Smooth muscle cell (in vitro differentiated cells): ENCODE data around the gene DISC1. TPM values are rescaled to one million over a fixed set of nuclear protein-coding genes. Genes with fewer than 3 reads are reported as not detected.

Experiments used
- DNase-seq: peaks from one replicate; lab custom pipeline; 2025; ENCODE audit not compliant: unreplicated experiment; lab: John Stamatoyannopoulos, UW
- H2AFZ ChIP-seq: fragments of 200-600 bp; sonication (generic); 2 replicates; pipeline ENCODE4 v1.6.0; 2016; ENCODE audit warnings: antibody characterized with exemption, low read depth, mild to moderate bottlenecking
- H3F3A ChIP-seq: fragments of 200-600 bp; sonication (generic); 2 replicates; pipeline ENCODE4 v1.6.0; 2017; ENCODE audit warnings: antibody characterized with exemption, low read depth
- H3K27ac ChIP-seq: fragments of 200-600 bp; sonication (generic); 2 replicates; pipeline ENCODE4 v1.5.1; 2016; ENCODE audit warnings: low read depth, mild to moderate bottlenecking
- H3K27me3 ChIP-seq: fragments of 200-600 bp; sonication (generic); 2 replicates; pipeline ENCODE4 v1.6.1; 2016; ENCODE audit warnings: low read depth, mild to moderate bottlenecking
- H3K36me3 ChIP-seq: fragments of 200-600 bp; sonication (generic); 2 replicates; pipeline ENCODE4 v1.5.1; 2016; ENCODE audit warnings: low read depth
- H3K4me1 ChIP-seq: fragments of 200-600 bp; sonication (generic); 2 replicates; pipeline ENCODE4 v1.5.1; 2016; ENCODE audit warnings: low read depth
- H3K4me2 ChIP-seq: fragments of 200-600 bp; sonication (generic); 2 replicates; pipeline ENCODE4 v1.6.0; 2016; ENCODE audit warnings: mild to moderate bottlenecking
- H3K4me3 ChIP-seq: fragments of 200-600 bp; sonication (generic); 2 replicates; pipeline ENCODE4 v1.5.1; 2016; ENCODE audit warnings: mild to moderate bottlenecking
- H3K79me2 ChIP-seq: fragments of 200-600 bp; sonication (generic); 2 replicates; pipeline ENCODE4 v1.6.0; 2016; ENCODE audit warnings: low read depth, mild to moderate bottlenecking
- H3K9ac ChIP-seq: fragments of 200-600 bp; sonication (generic); 2 replicates; pipeline ENCODE4 v1.6.0; 2016; ENCODE audit warnings: low read depth
- H3K9me3 ChIP-seq: fragments of 200-600 bp; sonication (generic); replicated peaks from 2 replicates; pipeline ENCODE4 v1.5.1; 2016; ENCODE audit warnings: low read depth
- H4K20me1 ChIP-seq: fragments of 200-600 bp; sonication (generic); 2 replicates; pipeline ENCODE4 v1.6.0; 2016; ENCODE audit warnings: low read depth
- CTCF ChIP-seq: fragments of 200-600 bp; sonication (generic); IDR thresholded peaks from 2 replicates; pipeline ENCODE4 v1.5.1; 2017; ENCODE audit warnings: borderline replicate concordance, mild to moderate bottlenecking, antibody characterized with exemption; ENCODE audit not compliant: insufficient read depth, poor library complexity, severe bottlenecking
- WGBS: methylation state at CpG from one replicate; pipeline ENCODE4 v1.1.7; 2016; ENCODE audit warnings: low lambda C conversion rate; 5-methylcytosine and 5-hydroxymethylcytosine counted together
- polyA plus RNA-seq: library from polyadenylated mRNA; unstranded; fragments of >200 nt; fragmentation: Nextera tagmentation; extraction: Ambion mirVana; gene quantifications from 2 replicates; pipeline ENCODE4 v1.2.1, GENCODE V29; 2016
- total RNA-seq: library from RNA; depleted of rRNA; stranded (reverse); fragments of >200 nt; gene quantifications from 2 replicates; pipeline ENCODE4 v1.2.3, GENCODE V29; 2014

DISC1 gene
- total and polyA plus RNA-seq, 2 experiments from 2014 or later, result 0.89 to 4.3 TPM

GRCh38 chr1:232062967-232063366, 436.4 kb downstream of the DISC1 start:
- H3F3A ChIP-seq, result no peaks in the 10 kb centered on the region
- H4K20me1 ChIP-seq, result no peaks in the 10 kb centered on the region
- H3K4me1 ChIP-seq, result no peaks in the 10 kb centered on the region
- no peak for DNase-seq
- WGBS, result 82% methylated on average over 3 of the region's 3 CpGs
- H3K9ac ChIP-seq, result no peak overlapping the region
- no peak overlapping the region for H3K4me2 ChIP-seq
- H3K27ac ChIP-seq, result no peak overlapping the region
- no peak for TF ChIP-seq CTCF
- no peaks in the 10 kb centered on the region for H3K36me3 ChIP-seq
- H2AFZ ChIP-seq, result no peak overlapping the region
- no peaks in the 10 kb centered on the region for H3K79me2 ChIP-seq
- H3K27me3 ChIP-seq, result no peaks in the 10 kb centered on the region
- H3K9me3 ChIP-seq, result no peaks in the 10 kb centered on the region
- no peak overlapping the region for H3K4me3 ChIP-seq

DNA sequence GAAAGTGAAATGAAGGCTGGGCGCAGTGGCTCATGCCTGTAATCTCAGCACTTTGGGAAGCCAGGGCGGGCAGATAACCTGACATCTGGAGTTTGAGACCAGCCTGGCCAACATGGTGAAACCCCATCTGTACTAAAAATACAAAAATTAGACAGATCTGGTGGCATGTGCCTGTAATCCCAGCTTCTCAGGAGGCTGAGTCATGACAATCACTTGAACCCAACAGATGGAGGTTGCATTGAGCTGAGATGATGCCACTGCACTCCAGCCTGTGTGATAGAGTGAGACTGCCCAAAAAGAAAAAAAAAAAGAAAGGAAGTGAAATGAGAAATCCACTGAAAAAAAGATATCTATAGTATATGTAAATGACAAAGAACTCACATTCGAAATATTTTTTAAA, 439.9 kb downstream of the DISC1 start:
- no peaks in the 10 kb centered on the region for H4K20me1 ChIP-seq
- H2AFZ ChIP-seq, result no peak overlapping the region
- no peak overlapping the region for H3K27ac ChIP-seq
- H3K4me3 ChIP-seq, result no peak overlapping the region
- no peaks in the 10 kb centered on the region for H3K36me3 ChIP-seq
- TF ChIP-seq CTCF, result no peak
- no peaks in the 10 kb centered on the region for H3F3A ChIP-seq
- H3K9me3 ChIP-seq, result no peaks in the 10 kb centered on the region
- H3K79me2 ChIP-seq, result no peaks in the 10 kb centered on the region
- no peak overlapping the region for H3K9ac ChIP-seq
- no peaks in the 10 kb centered on the region for H3K4me1 ChIP-seq
- no peaks in the 10 kb centered on the region for H3K27me3 ChIP-seq
- DNase-seq, result no peak
- H3K4me2 ChIP-seq, result no peak overlapping the region
- 90% methylated on average over 3 of the region's 3 CpGs for WGBS

DNA sequence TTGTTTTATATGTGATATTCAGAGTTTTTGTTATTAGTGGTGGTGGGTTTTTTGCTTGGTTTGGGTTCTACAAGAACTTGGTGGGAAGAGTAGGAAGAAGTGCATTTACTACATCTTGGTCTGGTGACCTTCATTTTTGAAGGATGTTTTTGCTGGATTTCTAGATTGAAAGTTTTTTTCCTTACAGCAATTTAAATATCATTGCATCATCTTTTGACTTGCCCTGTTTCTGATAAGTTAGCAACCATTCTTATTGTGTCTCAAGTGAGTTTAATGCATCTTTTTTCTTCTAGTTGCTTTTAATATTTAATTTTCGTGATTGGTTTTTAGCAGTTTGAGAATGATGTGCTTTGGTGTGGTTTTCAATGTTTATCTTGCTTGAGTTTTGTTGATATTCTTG, 447.7 kb downstream of the DISC1 start:
- H3F3A ChIP-seq, result no peaks in the 10 kb centered on the region
- no peak overlapping the region for H3K9ac ChIP-seq
- H3K4me2 ChIP-seq, result no peak overlapping the region
- H3K36me3 ChIP-seq, result no peaks in the 10 kb centered on the region
- H2AFZ ChIP-seq, result no peak overlapping the region
- DNase-seq, result no peak
- H4K20me1 ChIP-seq, result no peaks in the 10 kb centered on the region
- no peak for TF ChIP-seq CTCF
- no peaks in the 10 kb centered on the region for H3K27me3 ChIP-seq
- no peak overlapping the region for H3K27ac ChIP-seq
- 86% methylated on average over 1 of the region's 1 CpG for WGBS
- no peaks in the 10 kb centered on the region for H3K9me3 ChIP-seq
- no peaks in the 10 kb centered on the region for H3K4me1 ChIP-seq
- H3K4me3 ChIP-seq, result no peak overlapping the region
- no peaks in the 10 kb centered on the region for H3K79me2 ChIP-seq

- 95% methylated on average over 1 of the region's 1 CpG for WGBS
Observed at GRCh38 chr1:232077809-232078208, 451.2 kb downstream of the DISC1 start.

More at GRCh38 chr1:232077809-232078208, 451.2 kb downstream of the DISC1 start:
- TF ChIP-seq CTCF, result no peak
- H3K4me3 ChIP-seq, result no peak overlapping the region
- no peaks in the 10 kb centered on the region for H3K79me2 ChIP-seq
- H3K4me1 ChIP-seq, result no peaks in the 10 kb centered on the region
- no peaks in the 10 kb centered on the region for H4K20me1 ChIP-seq
- no peak for DNase-seq
- H2AFZ ChIP-seq, result no peak overlapping the region
- no peaks in the 10 kb centered on the region for H3F3A ChIP-seq
- H3K4me2 ChIP-seq, result no peak overlapping the region
- H3K36me3 ChIP-seq, result no peaks in the 10 kb centered on the region
- no peak overlapping the region for H3K9ac ChIP-seq
- no peaks in the 10 kb centered on the region for H3K27me3 ChIP-seq
- no peaks in the 10 kb centered on the region for H3K9me3 ChIP-seq
- H3K27ac ChIP-seq, result no peak overlapping the region
